Hematopoietic multipotent progenitor cell treated with erythropoietin and hydrocortisone succinate and interleukin-3 and kit ligand, for 17 days (in vitro differentiated cells): Measurements from ENCODE around the gene SLC39A11.
"Not testable (repeated sequence)": the region's sequence is repeated elsewhere in the genome, so short reads cannot be mapped to it uniquely, and the experiment has no call there.

Experiments used
- DNase-seq: peaks from one replicate; pipeline ENCODE4 v3.0.0-alpha.2; 2015; ENCODE audit warnings: low spot score

Gene SLC39A11, protein sequence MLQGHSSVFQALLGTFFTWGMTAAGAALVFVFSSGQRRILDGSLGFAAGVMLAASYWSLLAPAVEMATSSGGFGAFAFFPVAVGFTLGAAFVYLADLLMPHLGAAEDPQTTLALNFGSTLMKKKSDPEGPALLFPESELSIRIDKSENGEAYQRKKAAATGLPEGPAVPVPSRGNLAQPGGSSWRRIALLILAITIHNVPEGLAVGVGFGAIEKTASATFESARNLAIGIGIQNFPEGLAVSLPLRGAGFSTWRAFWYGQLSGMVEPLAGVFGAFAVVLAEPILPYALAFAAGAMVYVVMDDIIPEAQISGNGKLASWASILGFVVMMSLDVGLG

DNA sequence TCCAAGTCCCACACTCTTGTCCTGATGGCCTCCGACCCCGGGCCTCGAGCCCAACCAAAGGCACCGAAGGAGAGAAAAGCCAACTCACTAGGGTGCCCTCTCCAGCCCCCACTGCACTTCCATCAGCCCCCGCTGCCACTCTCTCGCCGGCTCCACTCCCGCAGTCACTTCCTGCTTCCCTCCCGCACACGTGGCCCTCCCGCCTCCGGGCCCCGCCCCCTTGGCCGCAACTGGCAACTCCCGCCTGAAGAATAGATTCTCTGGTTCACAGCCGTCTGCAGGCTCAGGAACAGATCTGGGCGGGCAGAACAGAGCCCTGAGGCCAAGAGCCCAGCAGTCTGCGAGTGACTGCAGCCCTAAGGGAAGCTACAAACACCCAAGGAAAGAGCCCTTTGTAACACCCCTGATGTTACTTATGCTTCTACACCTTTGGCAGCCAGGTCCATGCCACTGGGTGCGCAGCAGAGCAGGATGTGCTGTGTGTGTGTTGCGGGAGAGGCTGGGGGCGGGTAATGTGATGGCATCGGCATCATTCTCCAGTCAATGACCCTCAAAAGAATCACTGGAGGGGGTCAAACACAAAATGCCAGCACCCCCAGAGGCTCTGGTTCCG, at the start of gene SLC39A11:
SLC39A11 (minus strand) TSS at position 166 of the 613 bp plus-strand sequence. CDS start 3,924 bp downstream, outside the sequence.
- peak; percentile 47 for DNase-seq

DNA sequence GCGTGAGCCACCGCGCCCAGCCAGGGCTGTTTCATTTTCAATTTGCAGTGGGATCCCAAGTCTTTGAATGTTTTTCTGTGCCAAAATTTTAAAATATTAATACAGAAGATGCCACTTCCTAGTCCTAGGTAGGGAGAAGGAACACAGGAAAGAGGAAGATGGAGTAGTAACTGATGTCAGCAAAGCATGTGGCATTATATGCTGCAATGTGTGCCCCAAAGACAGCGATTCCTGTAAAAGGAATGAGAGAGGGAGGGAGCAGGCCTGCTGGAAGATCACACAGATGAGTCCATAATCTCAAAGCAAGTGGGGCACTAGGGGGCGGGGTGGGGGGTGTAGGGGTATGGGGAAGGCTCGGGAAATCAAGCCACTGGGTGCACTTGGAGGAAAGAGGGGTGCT, 48.9 kb upstream of the SLC39A11 start:
- no peak for DNase-seq

GRCh38 chr17:73140566-73140965, 48.1 kb upstream of the SLC39A11 start:
- no peak for DNase-seq

DNA sequence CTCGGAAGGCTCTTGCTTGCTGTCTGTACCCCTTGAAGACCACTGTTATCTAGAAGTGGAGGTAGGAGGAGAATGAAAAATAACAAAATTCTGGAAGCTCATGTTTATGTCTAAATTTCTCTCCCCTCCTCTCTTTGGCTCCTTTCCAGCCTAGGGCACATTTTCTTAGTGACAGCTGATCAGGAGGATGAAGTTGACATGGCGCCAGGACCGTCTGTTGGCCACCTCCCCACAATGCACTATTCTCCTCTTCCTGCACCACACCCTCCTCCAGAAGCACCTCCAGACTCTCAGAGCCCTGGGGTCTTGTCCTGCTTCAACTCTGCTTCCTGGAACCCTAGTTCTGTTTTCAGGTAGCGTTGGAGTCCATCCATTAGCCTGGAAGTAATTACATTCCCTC, 46.8 kb upstream of the SLC39A11 start:
- DNase-seq, result no peak

DNA sequence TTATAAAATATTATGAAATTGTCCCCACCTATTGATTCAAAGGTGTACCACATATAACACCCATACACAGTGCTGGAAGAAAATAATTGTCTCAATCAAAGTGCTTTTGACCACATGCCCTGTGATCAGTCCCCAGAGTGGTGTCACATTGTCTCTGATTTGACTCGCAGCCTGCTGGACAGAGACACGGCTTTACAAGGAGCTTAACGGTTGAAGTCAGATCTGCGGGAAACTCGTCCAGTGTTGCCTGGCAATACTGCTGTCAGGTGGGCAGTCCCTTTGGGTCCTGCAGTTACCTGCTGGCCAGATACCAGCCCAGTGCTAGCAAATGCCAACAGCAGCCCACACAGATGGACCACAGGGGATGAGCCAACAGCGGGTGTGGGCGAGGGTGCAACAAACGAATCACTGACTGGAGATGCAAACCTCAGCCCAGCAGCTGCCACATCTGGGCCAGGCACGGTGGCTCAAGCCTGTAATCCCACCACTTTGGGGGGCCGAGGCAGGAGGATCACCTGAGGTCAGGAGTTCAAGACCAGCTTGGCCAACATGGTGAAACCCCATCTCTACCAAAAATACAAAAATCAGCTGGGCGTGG, 46.2 kb upstream of the SLC39A11 start:
- DNase-seq, result no peak

GRCh38 chr17:73137376-73137775, 44.9 kb upstream of the SLC39A11 start:
- no peak for DNase-seq

GRCh38 chr17:73135766-73136165, 43.3 kb upstream of the SLC39A11 start:
- DNase-seq, result no peak

DNA sequence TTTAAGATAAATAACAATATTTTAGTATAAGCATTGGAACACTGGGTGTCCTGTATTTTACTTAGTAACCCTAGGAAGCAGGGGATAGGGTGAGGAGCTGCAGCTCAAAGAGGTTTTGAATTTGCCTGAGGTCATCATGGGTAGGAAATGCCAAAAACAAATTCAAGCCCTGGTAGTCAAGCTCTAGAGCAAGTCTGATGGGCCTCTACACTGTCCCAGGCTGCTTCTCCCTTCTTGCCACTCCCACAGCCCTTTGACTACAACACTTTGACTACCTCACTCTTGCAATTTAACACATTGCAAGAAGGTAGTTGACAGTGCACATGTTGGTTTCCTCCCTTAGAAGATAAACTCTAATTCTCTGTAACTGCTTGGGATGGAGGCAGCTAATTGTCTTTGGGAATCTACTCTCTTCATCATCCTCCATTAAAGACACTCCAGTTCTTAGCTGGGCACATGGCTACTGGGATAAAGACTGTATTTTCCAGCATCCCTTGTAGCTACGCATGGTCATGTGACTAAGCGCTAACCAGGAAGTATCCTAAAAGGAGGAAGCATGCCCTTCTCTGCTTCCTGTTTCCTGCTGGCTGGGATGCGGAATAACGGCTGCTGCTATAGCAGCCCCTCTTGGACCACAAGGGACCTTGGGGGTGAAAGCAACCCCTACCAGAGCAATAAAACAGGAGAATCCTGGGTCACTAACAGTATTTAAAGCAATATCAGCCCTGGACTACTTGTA, 41.6 kb upstream of the SLC39A11 start:
- no peak for DNase-seq

DNA sequence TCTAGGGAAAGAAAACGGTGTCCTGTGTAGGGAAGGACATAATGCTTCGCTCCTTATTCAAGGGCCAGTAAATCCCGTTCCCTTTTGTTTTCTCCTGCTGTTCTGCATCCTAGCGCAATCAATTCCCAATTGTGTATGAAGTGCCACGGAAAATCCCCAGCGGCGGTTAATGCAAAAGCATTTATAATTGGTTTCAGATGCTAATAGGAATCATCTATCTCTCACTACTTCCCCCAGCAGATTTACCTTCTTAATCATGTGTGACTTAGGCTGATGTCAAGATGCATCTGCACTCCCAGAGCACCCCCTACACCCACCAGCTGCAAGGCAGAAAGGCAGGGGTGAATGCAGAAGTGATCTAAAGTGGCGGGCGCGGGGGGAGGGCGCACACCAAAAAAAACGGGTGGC, 39.6 kb upstream of the SLC39A11 start:
- DNase-seq, result no peak

DNA sequence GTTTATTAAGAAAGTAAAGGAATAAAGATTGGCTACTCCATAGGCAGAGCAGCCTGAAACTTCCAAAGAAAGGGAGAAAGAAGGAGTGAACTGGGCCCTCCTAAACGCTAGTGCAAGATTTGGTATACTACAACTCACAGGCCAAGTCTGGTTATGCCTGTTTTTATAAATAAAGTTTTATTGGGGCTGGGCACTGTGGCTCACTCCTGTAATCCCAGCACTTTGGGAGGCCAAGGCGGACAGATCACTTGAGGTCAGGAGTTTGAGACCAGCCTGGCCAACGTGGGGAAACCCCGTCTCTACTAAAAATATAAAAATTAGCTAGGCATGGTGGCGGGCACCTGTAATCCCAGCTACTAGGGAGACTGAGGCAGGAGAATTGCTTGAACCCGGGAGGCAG, 39.0 kb upstream of the SLC39A11 start:
- not testable (repeated sequence) for DNase-seq

GRCh38 chr17:73130977-73131376, 38.5 kb upstream of the SLC39A11 start:
- DNase-seq, result no peak

- DNase-seq, result no peak
These were observed 36.0 kb upstream of the SLC39A11 start for GRCh38 chr17:73128496-73128895.

- no peak for DNase-seq
These were observed 34.4 kb upstream of the SLC39A11 start for GRCh38 chr17:73126716-73127473.

DNA sequence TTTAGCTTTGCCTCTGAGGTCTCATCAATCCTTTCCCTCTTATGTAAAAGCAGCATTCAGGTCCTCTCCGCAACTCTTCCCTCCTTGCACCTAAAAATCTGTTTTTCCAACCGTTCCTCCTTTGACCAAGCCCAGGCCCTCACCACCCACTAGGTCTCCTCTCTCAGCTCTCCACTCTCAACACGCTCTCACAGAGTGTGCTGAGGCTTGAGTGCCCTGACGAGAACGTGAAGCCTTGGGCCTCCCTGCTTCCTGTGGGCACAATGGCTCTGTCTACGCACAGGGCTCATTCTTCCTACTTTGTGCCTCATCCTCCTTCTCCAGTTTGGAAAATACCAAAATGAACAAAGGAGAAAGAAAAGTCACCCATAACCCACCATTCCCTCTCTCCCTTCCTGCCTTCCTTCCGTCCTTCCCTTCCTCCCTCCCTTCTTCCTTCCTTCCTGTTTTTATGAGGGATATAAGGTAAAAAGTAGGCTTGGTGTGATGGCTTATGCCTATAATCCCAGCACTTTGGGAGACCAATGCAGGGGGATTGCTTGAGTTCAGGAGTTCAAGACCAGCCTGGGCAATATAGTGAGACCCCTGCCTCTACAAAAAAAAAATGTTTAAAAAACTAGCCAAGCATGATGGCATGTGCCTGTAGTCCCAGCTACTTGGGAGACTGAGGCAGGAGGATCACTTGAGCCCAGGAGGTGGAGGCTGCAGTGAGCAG, 31.3 kb upstream of the SLC39A11 start:
- DNase-seq, result no peak

DNA sequence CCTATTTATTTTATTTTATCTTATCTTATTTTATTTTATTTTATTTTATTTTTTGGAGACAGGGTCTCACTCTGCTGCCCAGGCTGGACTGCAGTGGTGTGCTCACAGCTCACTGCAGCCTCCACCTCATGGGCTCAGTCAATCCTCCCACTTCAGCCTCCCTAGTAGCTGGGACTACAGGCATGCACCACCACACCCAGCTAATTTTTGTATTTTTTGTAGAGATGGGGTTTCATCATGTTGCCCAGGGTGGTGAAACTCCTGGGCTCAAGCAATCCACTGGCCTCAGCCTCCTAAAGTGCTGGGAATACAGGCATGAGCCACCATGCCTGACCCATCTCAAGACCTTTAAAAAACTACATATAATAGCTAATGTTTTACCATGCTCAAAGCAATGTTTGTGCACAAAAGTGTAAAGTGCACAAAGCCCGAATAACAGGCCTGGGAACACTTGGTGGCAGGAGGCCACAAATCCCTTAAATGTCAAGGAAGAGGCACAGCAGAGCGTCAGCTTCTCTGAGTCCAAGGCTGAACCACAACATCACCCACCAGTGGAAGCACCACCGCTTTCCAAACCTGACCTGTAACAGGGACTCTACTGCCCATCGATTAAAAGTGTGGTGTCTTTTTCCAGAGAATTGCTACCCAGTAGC, 30.6 kb upstream of the SLC39A11 start:
- no peak for DNase-seq

GRCh38 chr17:73121506-73121905, 29.0 kb upstream of the SLC39A11 start:
- no peak for DNase-seq

DNA sequence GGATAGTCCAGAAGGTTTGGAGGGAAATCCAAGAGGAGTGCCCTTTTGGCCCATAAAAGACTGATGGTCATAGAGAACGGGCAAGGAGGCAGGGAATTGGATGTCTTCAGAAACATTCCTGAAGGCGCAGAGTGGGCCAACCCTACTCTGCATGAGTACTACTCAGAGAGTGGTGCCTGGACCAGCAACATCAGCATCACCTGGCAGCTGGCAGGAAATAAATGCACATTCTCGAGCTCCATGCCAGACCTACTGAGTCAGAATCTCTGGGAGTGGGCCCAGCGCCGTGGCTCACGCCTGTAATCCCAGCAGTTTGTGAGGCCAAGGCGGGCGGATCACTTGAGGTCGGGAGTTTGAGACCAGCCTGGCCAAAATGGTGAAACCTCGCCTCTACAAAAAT, 27.1 kb upstream of the SLC39A11 start:
- DNase-seq, result no peak

GRCh38 chr17:73118951-73119391, 26.5 kb upstream of the SLC39A11 start:
- no peak for DNase-seq

GRCh38 chr17:73118139-73118538, 25.7 kb upstream of the SLC39A11 start:
- no peak for DNase-seq

DNA sequence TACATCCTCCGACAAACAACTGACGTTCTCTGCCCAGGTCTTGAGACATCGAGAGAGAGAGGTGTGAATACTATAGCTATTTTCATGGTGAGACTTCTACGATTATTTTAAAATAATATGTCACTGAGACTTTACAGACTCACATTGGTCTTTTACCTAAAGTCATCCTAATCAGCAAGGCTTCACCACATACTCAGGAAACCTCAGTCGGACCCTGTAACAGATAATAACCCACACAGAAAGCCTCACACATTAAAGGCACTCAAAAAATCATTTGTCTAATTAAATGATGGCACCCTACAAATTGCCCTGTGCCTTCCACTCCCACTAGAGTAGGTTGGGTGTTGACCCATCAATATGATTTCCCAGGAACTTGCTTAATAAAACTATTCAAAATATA, 19.8 kb upstream of the SLC39A11 start:
- no peak for DNase-seq

DNA sequence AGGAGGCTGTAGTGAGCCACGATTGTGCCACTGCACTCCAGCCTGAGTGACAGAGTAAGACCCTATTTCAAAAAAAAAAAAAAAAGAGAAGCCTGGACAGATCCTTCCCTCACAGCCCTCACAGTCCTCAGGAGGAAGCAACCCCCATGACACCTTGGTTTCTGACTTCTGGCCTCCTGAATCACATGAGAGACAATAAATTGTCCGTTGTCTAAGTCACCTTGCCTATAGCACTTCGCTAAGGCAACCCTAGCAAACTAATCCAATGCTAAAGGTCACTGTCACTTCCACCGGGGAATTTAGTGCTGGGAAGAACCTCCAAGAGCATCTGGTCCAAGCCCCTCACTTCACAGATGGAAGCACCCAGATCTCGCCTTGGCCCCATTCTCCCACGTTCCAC, 18.9 kb upstream of the SLC39A11 start:
- no peak for DNase-seq
